ENCODE measurements around the gene CLDN6.

DNA sequence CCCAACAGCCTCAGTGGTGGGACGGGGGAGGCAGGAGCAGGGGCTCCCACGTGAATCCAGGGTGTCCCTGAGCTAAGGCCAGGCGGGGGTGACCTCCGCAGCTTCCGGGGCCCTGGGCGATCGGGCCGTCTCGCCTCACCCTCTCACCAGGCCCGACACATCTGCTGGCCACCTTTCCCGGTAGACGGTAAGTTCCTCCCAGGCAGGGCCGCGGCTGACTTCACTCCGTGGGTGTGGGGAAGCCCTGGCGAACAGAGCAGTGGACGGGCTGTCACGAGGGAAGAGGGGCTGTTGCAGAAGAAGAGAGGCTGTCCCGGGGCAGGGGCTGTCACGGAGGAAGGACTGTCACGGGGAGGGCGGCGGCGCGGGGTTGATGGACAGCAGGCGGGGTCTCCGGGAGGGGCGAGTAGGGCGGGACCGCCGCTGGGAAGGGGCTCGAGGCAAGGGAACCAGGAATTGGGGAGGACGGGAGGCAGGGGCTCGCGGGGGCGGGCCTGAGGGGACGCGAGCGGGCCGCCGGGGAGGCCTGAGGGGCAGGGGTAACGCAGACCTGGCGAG is 38.2 kb downstream of the CLDN6 start:
- TF ChIP-seq CTCF (IDR thresholded peaks at IDR 0.05; ENCODE audit: low read length) (no peak), EZH2 (IDR thresholded peaks at IDR 0.05; ENCODE audit: borderline replicate concordance, low read length) (no peak)

Measured in OCI-LY1 (cell line).